PC-3 (cell line): ENCODE data around the gene ANP32A. TPM values are rescaled to one million over a fixed set of nuclear protein-coding genes. Genes with fewer than 3 reads are reported as not detected.

ENCODE experiments used
- ATAC-seq: fragments of 200-7000 bp; cut with Tn5 transposase; 2 replicates; pipeline ENCODE4 v1.9.1; 2020; ENCODE audit warnings: mild to moderate bottlenecking, moderate library complexity
- BruUV-seq: library from RNA; stranded (reverse); fragments of 400-500 nt; replicated peaks from 2 replicates; lab custom pipeline; 2021; lab: Mats Ljungman, UMichigan
- CTCF ChIA-PET: fragments of 300-600 bp; sonication (Branson Sonifier 250); formaldehyde crosslinking; loops from one replicate; lab custom pipeline; 2022; ENCODE audit warnings: antibody characterized with exemption; lab: Charles Lee
- POLR2A ChIA-PET: fragments of 300-600 bp; sonication (Branson Sonifier 250); formaldehyde crosslinking; loops from one replicate; lab custom pipeline; 2022; ENCODE audit warnings: antibody characterized with exemption; ENCODE audit not compliant: unreplicated experiment; lab: Charles Lee
- DNase-seq: peaks from one replicate; pipeline ENCODE4 v3.0.0-alpha.2; 2015
- H2AFZ ChIP-seq: fragments of 300-600 bp; sonication (generic); 2 replicates; pipeline ENCODE4 v1.6.0; 2016; ENCODE audit warnings: antibody characterized with exemption, low read length
- H3F3A ChIP-seq: fragments of 300-600 bp; sonication (generic); one replicate; pipeline ENCODE4 v1.6.0; 2017; ENCODE audit warnings: antibody characterized with exemption, low read length, control low read depth, mild to moderate bottlenecking; ENCODE audit not compliant: unreplicated experiment
- H3K27ac ChIP-seq: fragments of 300-600 bp; sonication (generic); 2 replicates; pipeline ENCODE4 v1.5.1; 2016; ENCODE audit warnings: mild to moderate bottlenecking, low read length
- H3K27me3 ChIP-seq: fragments of 300-600 bp; sonication (generic); 2 replicates; pipeline ENCODE4 v1.6.1; 2016; ENCODE audit warnings: low read length, mixed read lengths
- H3K36me3 ChIP-seq: fragments of 300-600 bp; sonication (generic); 2 replicates; pipeline ENCODE4 v1.6.1; 2016; ENCODE audit warnings: low read depth, mixed run types, low read length, mixed read lengths
- H3K4me1 ChIP-seq: fragments of 300-600 bp; sonication (generic); 2 replicates; pipeline ENCODE4 v1.5.1; 2016; ENCODE audit warnings: low read length; ENCODE audit not compliant: insufficient read depth
- H3K4me2 ChIP-seq: fragments of 300-600 bp; sonication (generic); 2 replicates; pipeline ENCODE4 v1.6.0; 2016; ENCODE audit warnings: low read length
- H3K4me3 ChIP-seq: fragments of 300-600 bp; sonication (generic); 2 replicates; pipeline ENCODE4 v1.5.1; 2016; ENCODE audit warnings: mild to moderate bottlenecking, low read length, mixed read lengths
- H3K79me2 ChIP-seq: fragments of 300-600 bp; sonication (generic); 2 replicates; pipeline ENCODE4 v1.6.1; 2017; ENCODE audit warnings: low read length, mixed read lengths
- H3K9ac ChIP-seq: fragments of 300-600 bp; sonication (generic); 2 replicates; pipeline ENCODE4 v1.6.0; 2016; ENCODE audit warnings: mild to moderate bottlenecking, low read length
- H3K9me2 ChIP-seq: fragments of 300-600 bp; sonication (generic); replicated peaks from 2 replicates; pipeline ENCODE4 v1.6.1; 2016; ENCODE audit warnings: mixed run types, low read length, mixed read lengths
- H3K9me3 ChIP-seq: fragments of 300-600 bp; sonication (generic); 2 replicates; pipeline ENCODE4 v1.6.1; 2016; ENCODE audit warnings: low read length, mixed read lengths
- H4K20me1 ChIP-seq: fragments of 300-600 bp; sonication (generic); 2 replicates; pipeline ENCODE4 v1.6.1; 2016; ENCODE audit warnings: low read length, mixed read lengths
- CTCF ChIP-seq: fragments of 300-600 bp; sonication (generic); conservative IDR thresholded peaks from 2 replicates; pipeline ENCODE4 v1.5.1; 2017; ENCODE audit warnings: antibody characterized with exemption, low read depth, mild to moderate bottlenecking, low read length
- EZH2 ChIP-seq: fragments of 300-600 bp; sonication (generic); IDR thresholded peaks from one replicate; pipeline ENCODE4 v1.6.1; 2017; ENCODE audit warnings: antibody characterized with exemption, mild to moderate bottlenecking, low read length; ENCODE audit not compliant: unreplicated experiment
- EZH2phosphoT487 ChIP-seq: fragments of 300-600 bp; sonication (generic); IDR thresholded peaks from 2 replicates; pipeline ENCODE4 v1.6.1; 2018; ENCODE audit warnings: mild to moderate bottlenecking, antibody characterized with exemption, low read length, borderline replicate concordance
- intact Hi-C: fragments of 100-400 bp; cut with micrococcal nuclease; formaldehyde crosslinking; loops from 2 replicates; pipeline ENCODE4 v1.9.0; 2023
- total RNA-seq: library from RNA; depleted of rRNA; stranded (reverse); fragments of >200 nt; gene quantifications from 2 replicates; pipeline ENCODE4 v1.2.3, GENCODE V29; 2014

ANP32A gene
- total RNA-seq, 1 experiment from 2014 or later, result 106 TPM

- intact Hi-C loops, result no loop called here
- no peak overlapping the region for H3K9ac ChIP-seq
- H4K20me1 ChIP-seq, result no peaks in the 10 kb centered on the region; the same call in 1 of the 2 replicates
- no peak overlapping the region for H3K4me3 ChIP-seq
- no peaks in the 10 kb centered on the region for H3F3A ChIP-seq
- BruUV-seq, result no TSS peak
- H3K9me2 ChIP-seq, result no peaks in the 10 kb centered on the region
- CTCF ChIA-PET, result no interaction called here
- peaks cover 26% of the 10 kb centered on the region for H3K36me3 ChIP-seq
- H3K27ac ChIP-seq, result no peak overlapping the region
- DNase-seq (no peak), ATAC-seq (no peak)
- no peak overlapping the region for H2AFZ ChIP-seq
- no peaks in the 10 kb centered on the region for H3K4me1 ChIP-seq
- TF ChIP-seq EZH2, result no peak
- no peak for TF ChIP-seq EZH2phosphoT487
- TF ChIP-seq CTCF, result no peak
- POLR2A ChIA-PET, result no interaction called here
- H3K4me2 ChIP-seq, result no peak overlapping the region
- no peaks in the 10 kb centered on the region for H3K27me3 ChIP-seq
- H3K79me2 ChIP-seq, result peaks cover 53% of the 10 kb centered on the region
- H3K9me3 ChIP-seq, result no peaks in the 10 kb centered on the region
Measured at GRCh38 chr15:68788264-68788624, 32.5 kb downstream of the ANP32A start.

GRCh38 chr15:68787609-68788263, 33.0 kb downstream of the ANP32A start:
- H3K79me2 ChIP-seq, result peaks cover 48% of the 10 kb centered on the region
- H3F3A ChIP-seq, result no peaks in the 10 kb centered on the region
- H3K4me2 ChIP-seq, result no peak overlapping the region
- ChIA-PET CTCF (no interaction called here), POLR2A (no interaction called here)
- no peak overlapping the region for H2AFZ ChIP-seq
- no peak overlapping the region for H3K4me3 ChIP-seq
- no peaks in the 10 kb centered on the region for H3K4me1 ChIP-seq
- no peak overlapping the region for H3K9ac ChIP-seq
- no peak for DNase-seq
- H3K36me3 ChIP-seq, result peaks cover 30% of the 10 kb centered on the region
- TF ChIP-seq EZH2phosphoT487 (no peak), EZH2 (no peak)
- ATAC-seq, result no peak
- intact Hi-C loops, result no loop called here
- BruUV-seq, result no TSS peak
- no peaks in the 10 kb centered on the region; the same call in 1 of the 2 replicates for H4K20me1 ChIP-seq
- no peak overlapping the region for H3K27ac ChIP-seq
- H3K9me2 ChIP-seq, result no peaks in the 10 kb centered on the region
- no peaks in the 10 kb centered on the region for H3K9me3 ChIP-seq
- H3K27me3 ChIP-seq, result no peaks in the 10 kb centered on the region

GRCh38 chr15:68786753-68787152, 33.9 kb downstream of the ANP32A start:
- no peak overlapping the region for H3K4me3 ChIP-seq
- CTCF ChIA-PET, result no interaction called here
- TF ChIP-seq EZH2phosphoT487, result no peak
- no peak overlapping the region for H3K9ac ChIP-seq
- H3K79me2 ChIP-seq, result peaks cover 38% of the 10 kb centered on the region
- BruUV-seq, result no TSS peak
- no peaks in the 10 kb centered on the region; the same call in 1 of the 2 replicates for H4K20me1 ChIP-seq
- ATAC-seq (no peak), DNase-seq (no peak)
- H3K9me3 ChIP-seq, result no peaks in the 10 kb centered on the region
- H3K4me2 ChIP-seq, result no peak overlapping the region
- no peaks in the 10 kb centered on the region for H3K27me3 ChIP-seq
- H3K4me1 ChIP-seq, result no peaks in the 10 kb centered on the region
- POLR2A ChIA-PET, result no interaction called here
- H3K36me3 ChIP-seq, result peaks cover 39% of the 10 kb centered on the region
- H3K27ac ChIP-seq, result no peak overlapping the region
- H3K9me2 ChIP-seq, result no peaks in the 10 kb centered on the region
- no peak overlapping the region for H2AFZ ChIP-seq
- H3F3A ChIP-seq, result no peaks in the 10 kb centered on the region
- intact Hi-C loops, result no loop called here
